Brain microvascular endothelial cell (primary cell): Measurements from ENCODE around the gene CBX1.

ENCODE experiments used
- DNase-seq: peaks from one replicate; pipeline ENCODE4 v3.0.0-alpha.2; 2020
- H3K27ac ChIP-seq: fragments of 250-450 bp; sonication (Bioruptor Pico); 2 replicates; pipeline ENCODE4 v1.5.1; 2020; ENCODE audit warnings: mild to moderate bottlenecking, moderate library complexity
- H3K27me3 ChIP-seq: fragments of 250-450 bp; sonication (Bioruptor Pico); replicated peaks from 2 replicates; pipeline ENCODE4 v1.5.1; 2020; ENCODE audit warnings: mild to moderate bottlenecking
- H3K36me3 ChIP-seq: fragments of 250-450 bp; sonication (Bioruptor Pico); replicated peaks from 2 replicates; pipeline ENCODE4 v1.5.1; 2020; ENCODE audit warnings: mild to moderate bottlenecking
- H3K4me3 ChIP-seq: 2 replicates; pipeline ENCODE4 v1.5.1; 2011; ENCODE audit warnings: low read depth, mild to moderate bottlenecking, control low read depth, low read length, moderate library complexity
- CTCF ChIP-seq: IDR thresholded peaks from 2 replicates; pipeline ENCODE4 v1.5.1; 2011; ENCODE audit warnings: low read depth, mild to moderate bottlenecking, moderate library complexity, low read length, control low read depth, inconsistent platforms; ENCODE audit errors: missing control alignments
- in situ Hi-C: cut with HindIII; loops from 2 replicates; pipeline ENCODE4 v1.10.0; 2017; ENCODE audit warnings: low sequenced_read_pairs, low pct_ligation_motif_present

Gene CBX1

GRCh38 chr17:48122665-48123045 is 21.4 kb upstream of the CBX1 start:
- Histone ChIP-seq H3K27me3 (no peaks in the 10 kb centered on the region), H3K36me3 (peaks cover 46% of the 10 kb centered on the region), H3K4me3 (no peak overlapping the region), H3K27ac (no peak overlapping the region)
- TF ChIP-seq CTCF: no peak
- in situ Hi-C loops: no loop called here
- no peak for DNase-seq

- Histone ChIP-seq H3K27ac (no peak overlapping the region), H3K36me3 (peaks cover 48% of the 10 kb centered on the region), H3K4me3 (no peak overlapping the region), H3K27me3 (no peaks in the 10 kb centered on the region)
- TF ChIP-seq CTCF: no peak
- DNase-seq: no peak
- in situ Hi-C loops: no loop called here
These were observed 20.8 kb upstream of the CBX1 start for GRCh38 chr17:48121923-48122664.

- H3K27me3 ChIP-seq: no peaks in the 10 kb centered on the region
- no peak overlapping the region for H3K27ac ChIP-seq
- peaks cover 17% of the 10 kb centered on the region for H3K36me3 ChIP-seq
- no peak for TF ChIP-seq CTCF
- no peak overlapping the region for H3K4me3 ChIP-seq
- DNase-seq: no peak
- in situ Hi-C loops: no loop called here
These were observed 12.0 kb upstream of the CBX1 start for GRCh38 chr17:48113201-48113676.

- in situ Hi-C loops: no loop called here
- TF ChIP-seq CTCF: no peak
- DNase-seq: no peak
- Histone ChIP-seq H3K27me3 (no peaks in the 10 kb centered on the region), H3K4me3 (no peak overlapping the region), H3K27ac (no peak overlapping the region), H3K36me3 (peaks cover 11% of the 10 kb centered on the region)
These were observed 10.6 kb upstream of the CBX1 start for GRCh38 chr17:48111937-48112241.

- in situ Hi-C loops: no loop called here
- Histone ChIP-seq H3K27ac (no peak overlapping the region), H3K27me3 (no peaks in the 10 kb centered on the region), H3K36me3 (peaks cover 6% of the 10 kb centered on the region), H3K4me3 (no peak overlapping the region)
- DNase-seq: no peak
- TF ChIP-seq CTCF: no peak
These were observed 9.5 kb upstream of the CBX1 start for GRCh38 chr17:48110761-48111160.
